Measurements from ENCODE around the gene CTXND1.
"Not testable (repeated sequence)": the region's sequence is repeated elsewhere in the genome, so short reads cannot be mapped to it uniquely, and the experiment has no call there.

CTXND1 gene

DNA sequence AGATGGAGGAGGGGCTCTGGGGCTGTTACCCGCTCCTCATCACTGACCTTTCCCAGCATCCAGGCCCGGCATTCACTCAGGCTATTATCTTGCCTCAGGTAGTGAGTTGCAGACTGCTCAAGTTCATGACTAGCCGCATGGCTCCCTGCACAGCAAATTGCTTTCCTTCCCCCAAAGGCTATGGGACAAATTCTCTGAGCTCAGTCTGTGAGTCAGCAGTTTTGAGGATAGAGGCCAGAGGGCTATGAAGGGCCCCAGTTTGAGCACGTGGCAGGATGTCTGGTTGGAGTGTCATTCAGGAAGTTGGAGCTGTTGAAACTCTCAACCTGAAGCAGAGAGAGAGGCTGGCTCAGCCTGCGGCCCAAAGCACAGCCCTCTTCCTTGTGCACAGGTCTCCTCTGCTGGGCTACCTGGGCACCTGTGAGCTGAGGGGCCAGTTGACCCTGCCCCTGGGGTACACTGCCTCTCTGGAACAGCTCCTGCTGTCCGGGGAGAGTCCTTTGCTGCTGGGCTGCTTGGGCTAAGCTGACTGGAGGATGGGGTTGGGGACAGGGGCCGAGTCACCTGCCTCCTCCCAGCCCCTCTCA lies 91.3 kb downstream of the CTXND1 start:
- no peak for DNase-seq (ENCODE audit: low read depth, low spot score)

DNA sequence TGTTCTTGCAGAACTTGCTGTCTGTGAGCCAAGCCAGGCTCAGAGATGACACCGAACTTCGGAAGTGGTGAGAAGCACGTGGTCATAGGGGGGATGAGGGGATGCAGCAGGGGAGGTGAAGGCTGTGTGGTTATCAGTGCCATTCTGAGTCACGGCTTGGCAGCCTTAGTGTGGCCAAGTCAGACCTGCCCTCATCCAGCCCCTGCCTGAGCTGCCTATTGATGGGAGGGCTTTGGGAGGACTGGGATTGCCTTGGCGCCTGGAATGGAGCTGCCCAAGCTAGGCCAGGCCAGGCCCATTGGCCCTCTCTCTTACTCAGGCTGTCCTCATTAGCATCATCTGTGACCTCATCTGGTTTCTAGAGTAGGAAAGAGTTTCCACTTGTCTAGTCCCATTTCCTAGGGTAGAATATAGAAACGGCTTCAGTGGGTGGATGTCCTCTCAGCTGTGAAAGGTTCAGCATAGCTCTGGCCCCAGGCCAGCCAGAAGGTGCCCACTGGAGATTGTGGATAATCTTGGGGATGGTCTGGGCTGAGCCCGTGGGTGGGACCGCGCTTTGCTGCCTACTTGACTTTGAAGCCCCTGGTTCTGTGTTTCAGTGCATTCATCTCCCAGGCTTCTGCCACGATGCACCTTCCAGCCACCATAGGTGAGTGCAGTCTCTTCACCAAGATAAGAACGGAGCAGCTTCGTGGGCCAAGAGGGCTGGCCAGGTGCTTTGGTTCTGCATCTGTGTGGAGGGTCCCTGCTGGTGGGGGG lies 92.0 kb downstream of the CTXND1 start:
- DNase-seq (ENCODE audit: low read depth, low spot score): no peak

DNA sequence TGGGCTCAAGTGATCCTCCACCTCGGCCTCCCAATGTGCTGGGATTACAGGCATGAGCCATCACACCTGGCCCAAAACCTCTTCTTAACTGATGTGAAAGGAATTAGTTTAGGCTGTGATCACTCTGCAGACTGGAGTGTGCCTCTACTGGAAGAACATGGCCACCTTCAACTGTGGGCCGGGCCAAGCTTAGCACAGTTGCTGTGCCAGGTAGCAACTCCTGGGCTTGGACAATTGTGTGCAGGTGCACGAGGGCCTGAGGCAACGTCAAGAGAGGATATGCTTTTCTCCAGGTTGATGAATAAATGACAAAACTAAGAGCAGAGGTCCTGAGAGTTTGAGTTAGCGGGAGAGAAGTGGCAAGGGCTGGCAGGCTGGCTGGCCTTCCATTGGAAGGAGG lies 92.7 kb downstream of the CTXND1 start:
- DNase-seq (ENCODE audit: low read depth, low spot score): no peak

DNA sequence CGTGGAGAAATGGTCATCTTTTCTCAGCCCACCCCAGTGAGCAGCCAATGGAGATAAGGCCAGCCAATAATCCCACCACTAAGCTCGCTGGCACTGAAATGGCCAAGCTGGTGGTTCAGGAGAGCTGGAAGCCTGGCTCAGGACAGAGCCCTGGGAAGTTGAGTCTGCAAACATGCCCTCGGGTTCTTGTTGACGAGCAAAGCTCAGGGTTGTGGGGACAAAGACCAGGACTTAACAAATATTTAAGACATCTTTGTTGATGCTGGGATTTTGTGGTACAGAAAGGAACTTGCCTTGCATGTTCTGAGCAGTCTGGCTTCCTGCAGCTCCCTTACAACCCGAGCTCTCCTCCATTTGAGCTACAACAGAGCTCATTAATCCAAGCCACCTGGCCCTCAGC lies 94.8 kb downstream of the CTXND1 start:
- no peak for DNase-seq (ENCODE audit: low read depth, low spot score)

DNA sequence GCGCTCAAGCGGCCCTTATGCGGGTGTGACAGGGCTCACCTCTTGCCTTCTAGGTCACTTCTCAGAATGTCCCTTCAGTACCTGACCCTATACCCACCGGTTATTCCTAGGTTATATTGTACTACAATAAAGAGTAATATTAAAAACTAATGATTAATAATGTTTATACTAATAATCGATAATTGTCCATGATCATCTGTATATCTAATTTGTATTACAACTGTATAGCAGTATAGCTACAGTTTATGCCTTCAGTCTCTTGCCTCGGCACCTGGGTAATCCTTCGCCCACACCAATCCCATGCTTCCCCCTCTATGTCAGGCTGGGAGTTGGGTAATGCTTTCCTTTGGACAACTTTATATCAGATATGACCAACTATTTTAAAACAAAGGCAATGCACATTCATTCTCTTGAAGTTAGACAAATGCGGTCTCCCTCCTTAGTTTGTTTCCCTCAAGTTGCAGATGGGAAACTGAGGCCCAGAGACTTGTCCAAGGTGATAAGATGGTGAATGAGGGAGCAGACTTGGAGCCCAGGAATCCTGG lies 95.8 kb downstream of the CTXND1 start:
- DNase-seq (ENCODE audit: low read depth, low spot score): no peak

DNA sequence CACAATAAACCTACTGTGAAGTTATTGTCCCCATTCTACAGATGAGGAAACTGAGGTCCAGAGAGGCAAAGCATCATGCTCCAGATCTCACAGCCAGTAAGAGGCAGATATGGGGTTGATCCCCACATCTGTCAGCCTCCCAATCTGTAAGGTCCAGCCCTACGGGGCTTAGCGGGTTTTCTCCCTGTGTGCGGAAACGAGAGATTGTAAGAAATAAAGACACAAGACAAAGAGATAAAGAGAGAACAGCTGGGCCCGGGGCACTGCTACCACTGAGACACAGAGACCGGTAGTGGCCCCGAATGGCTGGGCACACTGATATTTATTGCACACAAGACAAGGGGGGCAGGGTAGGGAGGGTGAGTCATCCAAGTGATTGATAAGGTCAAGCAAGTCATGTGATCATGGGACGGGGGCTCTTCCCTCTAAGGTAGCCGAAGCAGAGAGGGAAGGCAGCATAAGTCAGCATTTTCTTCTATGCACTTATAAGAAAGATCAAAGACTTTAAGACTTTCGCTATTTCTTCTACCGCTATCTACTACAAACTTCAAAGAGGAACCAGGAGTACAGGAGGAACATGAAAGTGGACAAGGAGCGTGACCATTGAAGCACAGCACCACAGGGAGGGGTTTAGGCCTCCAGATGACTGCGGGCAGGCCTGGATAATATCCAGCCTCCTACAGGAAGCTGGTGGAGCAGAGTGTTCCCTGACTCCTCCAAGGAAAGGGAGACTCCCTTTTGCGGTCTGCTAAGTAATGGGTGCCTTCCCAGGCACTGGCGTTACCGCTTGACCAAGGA lies 96.4 kb downstream of the CTXND1 start:
- not testable (repeated sequence) for DNase-seq (ENCODE audit: low read depth, low spot score)

DNA sequence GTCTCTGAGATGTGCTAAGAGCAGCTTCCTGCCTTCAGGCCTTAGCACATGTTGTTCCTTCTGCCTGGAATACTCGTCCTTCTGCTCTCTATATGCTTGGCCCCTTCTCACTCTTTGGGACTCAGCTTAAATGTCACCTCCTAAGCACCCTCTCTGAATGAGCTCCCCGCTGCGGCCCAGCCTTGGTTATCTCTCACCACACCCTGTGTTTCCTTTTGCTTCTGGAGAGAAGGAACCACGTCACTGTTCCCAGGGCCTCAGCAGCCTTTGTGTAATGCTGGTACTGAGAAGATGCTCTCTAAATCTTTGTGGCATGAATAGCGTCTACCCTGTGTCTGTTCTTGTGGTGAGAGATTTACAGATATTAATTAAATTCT lies 97.0 kb downstream of the CTXND1 start:
- no peak for DNase-seq (ENCODE audit: low read depth, low spot score)

DNA sequence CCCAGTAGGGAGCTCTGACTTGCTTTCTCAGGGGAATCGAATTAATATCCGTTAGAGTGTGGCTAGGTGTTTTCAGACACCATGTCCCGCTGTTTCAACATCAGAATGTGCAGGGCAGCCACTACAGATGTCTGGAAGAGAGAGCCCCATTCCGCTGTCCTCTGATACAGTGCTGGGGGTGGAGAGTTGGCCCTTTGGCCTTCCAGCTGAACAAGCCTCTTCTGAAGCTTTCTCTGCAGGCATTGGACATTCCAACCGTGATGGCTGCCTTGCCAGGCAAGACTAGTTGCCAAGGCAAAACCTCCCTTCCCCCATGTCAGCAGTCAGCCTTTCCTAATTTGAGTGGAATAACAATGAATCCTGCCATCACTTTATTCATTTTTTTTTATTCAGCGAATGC lies 97.7 kb downstream of the CTXND1 start:
- DNase-seq (ENCODE audit: low read depth, low spot score): no peak

DNA sequence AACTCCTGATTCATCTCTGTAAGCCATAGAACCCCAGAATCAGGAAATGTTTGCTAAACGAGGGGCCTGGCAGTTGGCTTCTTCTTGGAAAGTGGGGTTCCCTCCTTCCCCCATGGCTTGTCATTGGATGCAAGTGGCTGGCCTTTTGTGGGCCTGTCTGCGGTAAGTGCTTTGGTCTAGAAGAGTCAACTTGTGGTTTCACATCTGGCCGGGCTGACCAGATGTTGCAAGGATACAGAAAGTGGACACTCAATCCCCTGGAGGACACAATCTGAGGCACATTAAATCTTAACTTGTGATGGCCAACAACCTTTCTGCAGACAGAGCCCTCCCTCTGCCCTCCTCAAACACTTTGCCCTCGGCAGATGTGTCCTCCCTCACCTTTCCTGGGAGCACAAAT lies 98.1 kb downstream of the CTXND1 start:
- no peak for DNase-seq (ENCODE audit: low read depth, low spot score)

DNA sequence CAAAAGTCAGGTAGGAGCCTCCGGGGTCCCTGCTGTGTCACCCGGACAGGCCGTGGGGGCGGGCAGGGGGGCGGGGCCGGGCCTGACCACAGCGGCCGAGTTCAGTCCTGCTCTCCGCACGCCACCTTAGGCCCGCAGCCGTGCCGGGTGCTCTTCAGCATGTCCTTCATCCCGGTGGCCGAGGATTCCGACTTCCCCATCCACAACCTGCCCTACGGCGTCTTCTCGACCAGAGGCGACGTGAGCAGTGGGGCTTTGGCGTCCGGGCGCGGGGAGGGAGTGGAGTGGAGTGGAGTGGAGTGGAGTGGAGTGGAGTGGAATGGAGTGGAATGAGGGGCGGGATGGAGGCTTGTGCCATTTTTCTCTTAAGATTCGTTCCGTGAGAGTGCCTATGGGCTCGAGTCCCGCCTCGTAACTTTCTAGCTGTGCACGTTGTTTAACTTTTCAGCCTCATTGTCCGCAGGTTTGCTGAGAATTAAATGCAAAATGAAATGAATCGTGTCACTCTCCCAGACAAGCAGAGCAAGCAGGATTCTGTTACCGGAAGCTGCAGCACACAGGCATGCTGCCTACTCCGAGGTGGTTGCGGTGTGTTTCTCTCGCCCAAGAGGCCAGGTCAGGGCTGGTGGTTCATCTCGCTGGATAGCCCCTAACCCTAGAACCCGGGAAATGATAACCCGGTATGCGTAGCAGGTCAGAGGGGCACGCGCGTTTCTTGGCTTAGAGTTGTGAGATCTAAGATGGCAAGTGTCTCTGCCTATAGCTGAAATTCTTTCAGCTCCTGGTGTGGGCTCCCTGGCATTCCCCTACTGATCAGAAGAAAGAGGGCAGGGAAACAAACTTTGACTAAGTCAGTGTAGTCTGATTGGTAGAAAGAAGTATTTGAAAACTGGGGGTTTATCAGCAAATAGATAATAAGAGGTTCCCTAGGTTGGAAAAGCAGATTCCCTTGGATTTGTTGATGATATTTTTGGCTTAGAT lies 98.8 kb downstream of the CTXND1 start, which contains the start of gene FAH:
Gene FAH, plus strand, starts transcription at position 104 of the 981 bp plus-strand sequence. Its CDS starts 56 bp downstream, at position 160.
- peak; percentile 5 for DNase-seq (ENCODE audit: low read depth, low spot score)

DNA sequence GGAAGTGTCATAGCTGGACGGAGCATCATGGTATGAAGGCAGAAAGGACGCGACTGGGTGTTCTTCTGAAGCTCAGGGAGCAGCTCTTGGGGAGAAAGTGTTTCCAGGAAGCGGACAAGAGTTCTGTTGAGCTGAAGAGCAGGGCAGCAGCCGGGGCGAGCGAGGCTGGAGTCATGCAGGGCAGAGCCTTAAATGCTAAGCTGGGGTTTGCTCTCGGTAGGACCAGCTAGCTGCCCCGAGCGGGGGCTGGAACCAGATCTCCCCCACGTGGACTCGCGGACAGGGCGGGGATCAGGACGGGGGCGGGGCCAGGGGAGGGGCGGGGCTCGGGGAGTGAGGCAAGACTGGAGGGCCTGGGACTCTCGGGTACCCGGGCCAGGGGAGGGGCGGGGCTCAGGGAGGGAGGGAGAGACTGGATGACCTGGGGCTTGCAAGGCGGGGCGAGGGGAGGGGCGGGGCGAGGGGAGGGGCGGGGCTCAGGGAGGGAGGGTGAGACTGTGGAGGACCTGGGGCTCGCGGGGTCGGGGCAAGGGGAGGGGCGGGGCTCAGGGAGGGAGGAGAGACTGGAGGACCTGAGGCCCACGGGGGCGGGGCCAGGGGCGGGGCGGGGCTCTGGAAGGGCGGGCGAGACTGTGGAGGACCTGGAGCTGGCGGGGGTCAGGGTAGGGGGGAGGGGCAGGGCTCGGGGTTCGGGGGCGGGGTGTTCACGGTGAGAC lies 99.7 kb downstream of the CTXND1 start:
- DNase-seq (ENCODE audit: low read depth, low spot score): peak; percentile 65

DNA sequence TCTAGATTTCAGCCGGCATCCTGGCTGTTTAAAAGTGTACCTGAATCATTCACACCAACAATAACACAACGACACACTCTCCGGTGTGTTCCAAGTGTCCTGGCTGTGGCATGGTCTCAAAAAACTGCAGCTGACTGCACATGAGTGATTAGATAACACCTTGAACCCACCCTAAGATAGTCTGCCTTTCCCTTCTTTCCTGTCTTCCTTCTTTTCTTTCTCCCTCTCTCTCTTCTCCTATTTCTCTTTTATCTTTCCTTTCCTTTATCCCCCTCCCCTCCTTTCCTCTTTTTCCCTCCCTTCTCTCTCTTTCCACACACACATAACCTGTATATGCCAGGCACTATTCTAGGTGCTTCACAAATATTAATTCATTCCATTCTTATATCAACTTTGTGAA lies 100.4 kb downstream of the CTXND1 start:
- no peak for DNase-seq (ENCODE audit: low read depth, low spot score)

DNA sequence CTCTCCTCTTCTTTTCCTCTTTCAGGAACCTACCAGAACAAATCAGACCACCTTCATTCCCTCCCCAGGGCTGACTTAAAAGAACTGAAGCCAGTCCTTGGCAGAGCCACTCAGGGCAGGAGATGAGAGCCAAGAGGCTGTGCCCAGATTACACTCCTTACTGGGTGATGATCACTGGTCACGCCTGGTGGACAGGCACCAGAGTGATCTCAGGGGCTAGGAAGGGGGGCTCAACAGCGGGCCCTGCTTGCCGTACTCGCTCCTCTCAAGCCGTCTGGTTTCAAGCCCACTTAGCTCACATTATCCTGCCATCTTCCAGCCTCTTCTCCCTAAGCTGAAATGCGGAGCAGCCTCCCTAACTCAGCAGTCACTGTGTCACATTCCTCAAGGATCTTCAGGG lies 100.9 kb downstream of the CTXND1 start:
- DNase-seq (ENCODE audit: low read depth, low spot score): no peak
